Hematopoietic multipotent progenitor cell treated with erythropoietin and hydrocortisone succinate and interleukin-3 and kit ligand, for 17 days (in vitro differentiated cells): ENCODE data around the gene SYCP3.
"Not testable (repeated sequence)": the region's sequence is repeated elsewhere in the genome, so short reads cannot be mapped to it uniquely, and the experiment has no call there.

Experiments
- DNase-seq: peaks from one replicate; pipeline ENCODE4 v3.0.0-alpha.2; 2015; ENCODE audit warnings: low spot score

SYCP3 gene

DNA sequence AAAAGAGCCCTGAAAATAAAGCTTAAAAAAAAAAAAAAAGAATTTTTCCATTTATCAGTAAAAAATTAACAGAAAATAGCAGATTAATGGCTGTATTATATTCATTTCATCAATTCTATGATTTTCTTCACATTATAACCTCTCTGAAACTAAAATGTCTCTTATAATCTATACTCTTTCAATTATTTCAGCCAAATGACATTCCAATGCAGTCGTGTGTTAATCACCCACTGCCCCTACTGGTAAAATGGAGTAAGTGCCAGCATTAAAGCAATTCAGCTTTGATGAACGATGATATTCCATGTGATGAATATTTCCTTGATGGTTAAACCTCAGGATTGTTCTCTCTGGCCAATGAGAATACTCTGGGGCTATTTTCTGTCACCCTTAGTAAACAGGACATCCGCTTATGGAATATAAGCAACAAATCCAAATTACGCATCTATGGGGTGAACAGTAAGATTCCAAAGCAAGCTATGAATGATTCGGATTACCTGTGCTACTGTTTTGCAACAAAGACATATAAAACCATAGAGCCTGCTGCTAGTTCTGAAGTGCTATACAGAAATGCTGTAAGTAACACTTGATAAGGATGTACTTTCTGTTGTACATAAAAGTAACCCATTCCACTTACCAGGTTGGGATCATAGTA lies 20.3 kb upstream of the SYCP3 start:
- peak; percentile 54 for DNase-seq

DNA sequence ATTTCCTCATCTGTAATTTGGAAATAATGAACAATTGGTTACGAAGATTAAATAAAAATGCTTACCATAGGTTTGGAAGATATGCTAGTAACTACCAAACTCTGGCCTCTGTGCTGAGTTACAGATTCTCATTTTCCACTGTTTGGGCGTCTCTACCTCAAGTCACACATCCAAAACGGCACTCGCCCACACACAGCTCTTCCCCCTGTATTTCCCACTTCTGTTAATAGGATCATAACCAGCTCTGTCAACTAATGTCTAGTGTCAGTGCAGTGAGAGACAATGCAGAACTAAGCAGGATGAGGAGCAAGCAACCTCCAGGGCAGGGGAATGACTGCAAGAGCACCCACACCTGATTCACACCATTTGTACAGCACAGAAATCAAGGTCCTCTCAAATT lies 10.9 kb upstream of the SYCP3 start:
- DNase-seq, result no peak

DNA sequence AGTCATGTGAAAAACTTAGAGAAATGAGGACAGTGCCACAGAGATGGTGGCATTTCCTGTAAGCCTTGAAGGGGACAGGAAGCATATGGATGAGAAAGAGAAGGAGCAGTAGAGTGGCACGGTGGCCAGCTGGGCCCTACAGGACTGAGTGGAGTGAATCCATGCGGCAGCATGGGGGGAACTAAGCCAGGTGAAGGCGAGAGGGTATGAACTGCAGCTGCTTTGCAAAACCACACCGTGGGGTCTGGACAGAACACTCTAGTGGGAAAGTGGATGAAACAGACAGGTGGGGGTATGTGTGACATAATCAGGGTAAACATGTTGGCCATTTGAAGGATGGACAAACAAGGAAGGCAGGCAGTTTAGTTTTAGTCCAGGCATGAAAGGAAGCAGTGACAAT lies 10.4 kb upstream of the SYCP3 start:
- no peak for DNase-seq

DNA sequence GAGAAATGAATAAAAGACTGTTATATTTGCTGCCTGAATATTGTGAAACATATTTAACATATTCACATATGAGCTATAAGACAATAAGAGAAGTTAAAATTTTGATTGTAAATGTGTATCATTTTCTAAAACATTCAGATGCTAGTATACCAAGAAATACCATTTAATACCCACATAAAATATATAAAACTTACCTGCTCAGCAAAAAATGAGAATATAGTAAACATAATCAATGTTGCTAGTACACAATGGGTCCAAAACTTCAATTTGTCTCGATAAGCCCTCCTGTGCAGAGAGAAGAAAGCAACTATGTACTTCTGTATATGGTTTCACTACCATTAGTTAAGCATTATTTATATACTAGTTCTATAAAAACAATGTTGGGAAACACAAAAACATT lies 9.6 kb upstream of the SYCP3 start:
- DNase-seq, result no peak

DNA sequence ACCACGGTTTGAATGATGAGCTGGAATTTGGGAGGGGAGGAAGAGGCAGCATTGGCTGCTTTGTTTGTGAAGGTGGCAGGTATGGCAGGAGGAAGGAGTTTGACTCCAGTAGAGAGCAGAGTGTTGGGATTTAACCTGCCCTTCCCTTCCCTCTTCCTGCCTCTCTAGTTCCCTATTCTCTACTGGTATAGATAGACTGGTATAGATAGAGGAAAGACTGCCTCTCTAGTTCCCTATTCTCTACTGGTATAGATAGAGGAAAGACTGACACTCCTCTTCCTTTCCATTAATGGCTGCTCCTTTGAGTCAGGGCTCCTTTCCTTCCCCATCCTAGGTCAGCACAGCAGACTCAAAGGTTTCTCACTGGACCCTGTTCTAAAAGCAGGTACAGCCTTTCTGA lies 8.4 kb upstream of the SYCP3 start:
- no peak for DNase-seq

DNA sequence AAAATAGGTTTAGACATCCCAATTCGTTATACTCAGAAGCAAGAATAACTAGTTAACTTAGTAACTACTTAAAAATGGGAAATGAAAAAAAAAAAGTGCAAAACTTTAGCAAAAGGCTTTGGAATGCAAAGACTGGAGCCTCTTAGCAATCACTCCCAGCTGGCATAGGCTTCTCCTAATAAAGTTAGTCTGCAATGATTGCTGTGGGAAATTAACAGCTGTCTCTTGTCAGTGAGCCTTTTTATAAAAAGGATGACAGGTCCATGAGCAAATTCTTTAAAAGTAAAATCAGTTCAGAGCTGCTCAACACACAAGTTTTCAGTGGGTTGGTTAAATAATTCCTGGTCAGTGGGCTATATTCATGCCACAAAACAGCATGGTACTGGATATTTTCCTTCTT lies 7.4 kb upstream of the SYCP3 start:
- DNase-seq, result no peak

DNA sequence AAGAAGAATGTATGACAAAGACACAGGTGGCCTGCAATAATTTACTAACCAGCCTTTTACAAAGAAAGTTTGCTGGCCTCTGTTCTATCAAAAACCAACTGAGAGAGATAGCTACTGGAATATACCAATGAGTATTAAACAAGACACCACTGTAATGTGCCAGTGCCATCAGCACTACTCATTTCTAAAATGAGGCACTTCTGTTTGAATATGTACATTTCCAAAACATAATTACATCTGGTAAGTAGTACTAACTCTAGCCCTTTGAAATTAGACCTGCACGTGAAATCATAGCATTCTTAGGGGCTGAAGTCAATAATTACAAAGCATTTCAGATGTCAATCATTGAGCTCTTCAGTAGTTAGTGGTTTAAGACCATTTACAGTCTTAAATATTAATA lies 6.9 kb upstream of the SYCP3 start:
- no peak for DNase-seq

DNA sequence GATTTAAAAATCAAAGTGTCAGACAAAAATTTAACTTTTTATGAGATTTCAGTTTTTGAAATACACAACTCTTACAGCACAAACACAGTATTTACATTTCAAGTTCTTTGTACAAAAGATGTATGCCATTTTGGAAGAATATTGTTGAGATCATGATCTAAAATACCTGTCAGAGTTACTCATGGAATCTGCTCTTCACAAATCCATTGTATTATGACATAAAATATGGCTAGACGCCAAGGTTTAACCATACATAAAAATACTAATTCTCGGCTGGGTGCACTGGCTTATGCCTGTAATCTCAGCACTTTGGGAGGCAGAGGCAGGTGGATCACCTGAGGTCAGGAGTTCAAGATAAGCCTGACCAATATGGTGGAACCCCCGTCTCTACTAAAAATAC lies 6.2 kb upstream of the SYCP3 start:
- no peak for DNase-seq

DNA sequence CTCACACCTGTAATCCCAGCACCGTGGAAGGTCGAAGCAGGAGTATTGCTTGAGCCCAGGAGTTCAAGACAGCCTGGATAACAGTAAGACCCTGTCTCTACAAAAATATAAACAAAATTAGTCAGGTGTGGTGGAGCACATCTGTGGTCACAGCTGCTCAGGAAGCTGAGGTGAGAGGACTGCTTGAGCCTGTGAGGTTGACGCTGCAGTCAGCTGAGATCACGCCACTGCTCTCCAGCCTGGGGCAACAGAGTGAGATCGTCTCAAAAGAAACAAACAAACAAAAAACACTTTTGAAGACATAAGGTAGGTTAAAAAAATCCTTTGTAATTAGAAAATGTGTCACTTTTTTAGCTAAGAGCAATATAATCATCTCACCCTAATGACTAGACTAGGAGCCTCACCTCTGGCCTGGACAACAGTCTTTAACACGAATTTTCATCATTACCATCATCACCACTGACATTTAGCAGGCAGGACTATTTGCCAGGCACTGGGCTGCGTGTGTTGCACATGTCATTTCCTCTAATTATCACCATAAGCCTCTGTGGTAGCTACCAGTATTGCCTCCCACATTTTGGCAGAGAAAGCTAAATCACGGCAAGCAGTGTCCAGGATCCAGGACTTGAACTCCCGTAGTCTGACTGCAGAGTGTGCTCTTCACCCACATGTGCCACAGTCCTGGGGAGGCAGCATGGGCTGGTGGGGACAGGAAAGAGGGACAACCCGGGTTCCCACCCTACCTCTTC lies 4.6 kb upstream of the SYCP3 start:
- DNase-seq, result no peak

DNA sequence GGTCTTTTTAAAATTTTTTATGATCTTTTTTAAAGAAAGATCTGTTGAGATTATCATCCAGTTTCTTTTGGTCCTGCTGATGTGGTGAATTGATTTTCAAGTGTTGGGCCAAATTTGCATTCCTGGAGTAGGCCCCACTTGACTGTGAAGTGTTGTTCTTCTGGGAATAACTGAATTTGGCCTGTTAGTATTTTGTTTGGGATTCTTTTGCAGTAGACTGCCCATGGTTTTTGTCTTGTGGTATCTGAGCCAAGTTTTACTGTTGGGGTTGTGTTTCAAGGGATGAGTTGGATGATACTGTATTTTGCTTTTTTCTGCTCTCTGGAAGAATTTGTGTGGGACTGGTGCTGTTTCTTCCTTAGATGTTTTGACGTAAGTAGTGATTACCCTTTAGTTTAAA lies 4.0 kb upstream of the SYCP3 start:
- DNase-seq, result no peak

DNA sequence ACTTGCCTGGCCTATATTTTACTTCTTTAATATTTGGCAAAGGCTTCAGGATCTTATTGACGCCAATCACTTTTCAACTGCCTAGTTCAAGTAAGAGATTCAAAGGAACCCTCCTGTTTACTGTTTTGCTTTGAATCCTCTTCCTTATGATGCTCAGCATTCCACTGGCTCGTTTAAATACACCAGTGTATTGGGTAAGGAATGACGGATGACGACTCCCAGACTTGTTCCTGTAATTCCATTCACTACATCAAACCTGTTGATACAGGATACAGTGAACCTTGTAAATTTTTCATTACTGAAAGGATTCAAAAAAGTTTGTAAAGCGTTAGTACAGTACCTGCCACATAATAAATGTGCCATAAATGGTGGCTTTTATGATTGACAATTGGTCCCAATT lies 1.7 kb upstream of the SYCP3 start:
- no peak for DNase-seq

DNA sequence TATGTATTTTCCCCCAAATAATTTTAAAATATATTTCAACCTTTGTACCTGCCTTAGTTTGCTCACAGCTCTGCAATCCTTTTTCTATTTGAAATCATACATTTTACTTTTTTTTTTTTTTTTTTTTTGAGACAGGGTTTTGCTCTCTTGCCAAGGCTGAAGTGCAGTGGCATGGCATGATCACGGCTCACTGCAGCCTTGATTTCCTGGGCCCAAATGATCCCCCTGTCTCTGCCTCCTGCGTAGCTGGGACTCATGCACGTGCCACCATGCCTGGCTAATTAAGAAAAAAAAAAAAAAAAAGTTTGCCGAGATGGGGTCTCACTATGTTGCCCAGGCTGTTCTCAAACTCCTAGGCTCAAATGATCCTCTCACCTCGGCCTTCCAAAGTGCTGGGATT lies 1.3 kb upstream of the SYCP3 start:
- DNase-seq, result no peak

DNA sequence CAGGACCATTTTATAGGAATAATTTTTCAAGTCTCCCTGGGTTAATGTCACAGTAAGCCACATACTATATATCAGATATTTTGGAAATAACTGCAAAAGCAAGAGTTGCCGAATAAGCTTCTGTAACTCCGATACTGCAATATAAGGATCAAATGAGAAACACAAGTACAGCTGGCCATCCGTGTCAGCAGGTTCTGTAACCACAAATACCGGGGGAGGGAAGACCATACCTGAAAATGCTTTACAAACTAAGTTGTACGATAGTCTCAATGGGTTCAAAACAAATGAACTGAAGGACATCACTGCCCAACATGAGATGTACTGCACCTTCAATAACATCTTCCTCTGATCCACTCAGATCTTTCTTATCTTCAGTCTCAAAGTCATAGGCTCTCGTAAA lies 1.8 kb downstream of the SYCP3 start:
- no peak for DNase-seq

DNA sequence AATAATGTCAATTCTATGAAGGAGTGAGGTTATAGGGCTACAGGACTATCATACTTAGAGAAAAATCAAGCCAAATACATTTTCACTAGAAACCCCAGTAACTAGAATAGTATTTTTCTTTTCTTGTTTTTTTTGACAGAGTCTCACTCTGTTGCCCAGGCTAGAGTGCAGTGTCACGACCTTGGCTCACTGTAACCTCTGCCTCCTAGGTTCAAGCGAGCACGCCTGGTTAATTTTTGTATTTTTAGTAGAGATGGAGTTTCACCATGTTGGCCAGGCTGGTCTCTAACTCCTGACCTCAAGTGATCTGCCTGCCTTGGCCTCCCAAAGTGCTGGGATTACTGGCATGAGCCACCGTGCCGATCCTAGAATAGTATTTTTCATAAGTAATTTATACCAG lies 4.8 kb downstream of the SYCP3 start:
- DNase-seq, result not testable (repeated sequence)

DNA sequence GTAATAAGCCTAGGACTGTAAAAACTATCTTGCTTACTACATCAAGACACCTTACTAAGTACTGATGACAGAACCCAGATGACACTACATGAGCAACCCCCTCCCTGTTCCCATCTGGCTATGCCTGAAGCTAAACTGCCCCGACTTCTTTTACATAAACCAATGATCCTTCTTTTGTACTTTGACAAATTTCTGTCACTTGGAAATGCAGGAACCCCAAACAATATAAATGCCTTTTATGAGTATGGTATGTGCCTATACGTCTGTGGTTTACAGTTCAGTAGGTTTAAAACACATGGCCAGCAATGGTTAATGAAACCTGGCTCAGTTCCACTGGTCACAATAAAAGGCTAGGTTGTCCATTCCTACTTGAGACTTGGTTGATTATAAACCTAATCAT lies 6.1 kb downstream of the SYCP3 start:
- no peak for DNase-seq

DNA sequence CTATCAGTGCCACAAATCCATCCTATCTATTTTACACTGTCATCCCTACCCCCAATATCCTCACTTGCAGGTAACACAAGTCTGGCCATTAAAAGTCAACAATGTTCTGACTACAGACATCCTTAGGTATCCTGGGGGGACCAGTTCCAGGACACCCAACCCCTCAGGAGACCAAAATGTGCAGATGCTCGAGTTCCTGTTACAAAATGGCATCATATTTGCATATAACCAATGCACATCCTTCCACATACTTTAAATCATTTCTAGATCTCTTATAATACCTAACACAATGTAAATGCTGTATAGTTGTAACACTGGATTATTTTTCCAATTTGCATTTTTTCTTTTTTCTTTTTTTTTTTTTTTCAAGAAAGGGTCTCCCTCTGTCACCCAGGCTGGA lies 6.9 kb downstream of the SYCP3 start:
- no peak for DNase-seq

DNA sequence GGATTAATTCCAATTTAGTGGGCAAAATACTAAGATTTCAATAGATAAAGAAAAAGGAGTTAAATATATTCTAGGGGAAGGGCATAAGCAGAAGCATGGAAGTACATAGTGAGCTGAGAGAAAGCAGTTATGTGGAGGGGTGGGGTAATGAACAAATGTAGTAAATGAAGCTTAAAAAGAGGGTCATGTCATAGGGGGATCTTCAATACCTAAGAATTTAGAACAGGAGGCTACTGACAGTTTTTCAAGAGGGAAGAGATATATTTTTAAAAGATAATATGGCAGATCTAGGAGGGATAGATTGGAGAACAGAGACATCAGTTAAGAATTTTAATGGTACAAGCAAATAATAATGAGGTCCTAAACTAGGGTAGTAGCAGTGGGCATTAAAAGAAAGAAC lies 9.4 kb downstream of the SYCP3 start:
- no peak for DNase-seq

DNA sequence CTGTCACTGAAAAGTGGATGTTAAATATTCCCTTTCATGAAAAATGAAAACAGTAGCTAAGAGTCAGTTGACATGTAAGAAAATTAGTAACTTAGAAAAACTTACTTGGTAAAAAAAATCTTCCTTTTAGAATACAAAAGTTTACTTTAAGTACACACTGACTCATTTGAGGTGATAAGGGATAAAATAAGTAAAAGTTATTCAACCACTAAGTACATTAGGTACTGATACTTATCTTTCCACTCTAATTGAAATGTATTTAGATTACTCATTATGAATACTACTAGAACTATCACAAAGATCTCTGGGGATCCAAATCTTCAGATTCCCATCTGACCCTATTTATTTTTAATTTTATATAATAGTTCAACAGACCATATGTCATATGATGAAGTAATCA lies 12.2 kb downstream of the SYCP3 start:
- DNase-seq, result no peak

DNA sequence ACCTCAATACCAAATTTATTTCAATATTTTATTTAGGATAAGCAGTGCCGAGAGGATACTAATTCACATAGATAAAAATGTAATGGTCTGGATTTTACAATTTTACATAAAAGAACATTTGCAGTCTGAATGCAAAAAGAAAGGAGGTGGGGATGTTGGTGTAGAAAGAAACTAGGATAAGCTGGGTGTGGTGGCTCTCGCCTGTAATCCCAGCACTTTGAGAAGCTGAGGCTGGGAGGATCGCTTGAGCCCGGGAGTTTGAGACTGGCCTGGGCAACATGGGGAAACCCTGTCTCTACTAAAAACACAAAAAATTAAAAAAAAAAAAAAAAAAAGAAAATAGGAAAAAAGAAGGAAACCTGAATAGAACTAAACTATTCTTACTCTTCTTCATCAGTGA lies 16.9 kb downstream of the SYCP3 start:
- DNase-seq, result no peak

DNA sequence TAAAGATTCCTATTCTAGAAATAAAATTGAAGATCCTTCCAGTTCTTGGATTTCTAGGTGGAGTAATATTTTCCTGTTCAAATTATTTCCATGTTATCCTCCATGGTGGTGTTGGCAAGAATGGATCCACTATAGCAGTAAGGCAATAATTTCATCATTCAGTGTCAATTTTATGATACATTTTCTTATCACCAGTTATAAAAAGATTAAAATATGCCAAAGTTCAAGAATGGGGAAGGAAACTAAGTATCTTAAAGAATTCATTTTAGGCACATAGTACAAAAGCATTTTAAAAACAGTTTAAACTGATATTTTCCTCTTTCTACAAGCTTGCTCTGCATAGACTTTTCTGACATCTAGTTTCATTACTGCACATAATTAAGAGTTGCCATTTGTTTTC lies 19.1 kb downstream of the SYCP3 start:
- no peak for DNase-seq

DNA sequence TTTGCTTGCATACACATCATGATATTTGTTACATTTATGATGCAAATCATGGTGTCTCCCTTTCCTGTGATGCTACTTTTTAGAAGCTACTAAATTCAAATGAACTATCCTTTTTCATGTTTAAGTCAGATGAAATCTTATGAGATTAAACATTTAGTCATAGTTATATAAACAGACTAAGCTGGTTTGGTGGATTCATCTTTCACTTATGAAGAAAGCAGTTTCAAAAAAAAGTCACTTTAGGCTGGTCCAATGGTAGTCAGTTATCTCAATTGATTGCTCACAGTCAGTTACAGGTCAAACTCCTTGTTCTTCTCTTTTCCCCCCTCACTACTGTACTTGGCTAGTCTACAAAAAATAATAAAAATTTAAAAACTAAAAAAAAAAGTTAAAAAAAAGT lies 19.7 kb downstream of the SYCP3 start:
- no peak for DNase-seq

DNA sequence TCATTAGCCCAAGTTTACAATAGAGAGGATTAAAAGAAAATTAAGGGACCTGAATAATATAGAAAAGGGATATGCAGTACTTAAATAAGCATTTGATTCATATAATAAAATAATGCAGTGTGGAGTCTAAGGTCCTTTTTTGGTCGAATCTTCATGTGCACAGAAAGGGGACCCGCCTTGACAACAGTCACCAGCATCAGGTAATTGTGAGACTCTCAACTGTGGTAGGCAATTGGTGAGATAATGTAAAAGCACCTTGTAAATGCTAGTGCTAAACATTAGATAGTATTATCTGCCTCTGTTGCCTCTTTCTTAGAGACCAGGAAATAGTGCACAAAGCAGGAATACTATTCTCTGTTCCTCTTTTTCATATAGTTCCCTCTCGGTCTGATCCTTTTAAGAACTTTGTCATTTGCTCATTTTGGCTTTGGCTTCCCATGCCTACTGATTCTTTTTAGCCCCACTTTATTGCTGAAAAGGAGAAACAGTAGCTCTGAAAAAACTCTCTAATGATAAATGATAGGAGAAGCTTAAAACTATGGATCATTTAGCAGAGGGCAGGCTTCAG lies 24.3 kb downstream of the SYCP3 start:
- no peak for DNase-seq

DNA sequence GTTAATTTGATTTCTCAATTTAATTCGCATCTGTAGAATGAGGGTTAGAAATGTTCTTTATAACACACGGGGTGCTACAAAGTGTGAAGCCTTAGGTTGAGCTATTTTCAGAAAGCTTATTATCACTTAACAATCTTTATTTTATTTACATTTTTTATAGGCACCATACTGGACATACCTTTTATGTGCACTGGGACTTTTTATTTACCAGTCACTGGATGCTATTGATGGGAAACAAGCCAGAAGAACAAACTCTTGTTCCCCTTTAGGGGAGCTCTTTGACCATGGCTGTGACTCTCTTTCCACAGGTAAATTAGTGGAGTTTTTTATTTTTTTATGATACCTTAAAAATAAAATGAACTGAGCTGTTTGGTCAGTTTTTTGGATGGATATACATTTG lies 25.3 kb downstream of the SYCP3 start:
- no peak for DNase-seq
